PC-9 (cell line): ENCODE data around the gene DRC3.

Source experiments
- CTCF ChIP-seq: fragments of 200-600 bp; sonication (generic); conservative IDR thresholded peaks from 2 replicates; pipeline ENCODE4 v1.6.1; 2017; ENCODE audit warnings: mixed run types, antibody characterized with exemption, mild to moderate bottlenecking, moderate library complexity
- EZH2 ChIP-seq: fragments of 200-600 bp; sonication (generic); IDR thresholded peaks from 2 replicates; pipeline ENCODE4 v1.8.0; 2017; ENCODE audit warnings: antibody characterized with exemption, low read depth

GRCh38 chr17:18027280-18027679, 54.6 kb downstream of the DRC3 start:
- TF ChIP-seq CTCF (no peak), EZH2 (no peak)
